Middle frontal gyrus (tissue), 1 donor: ENCODE measurements around the gene SLX4IP.
A peak's percentile ranks its signal among the peaks of the same experiment; 100 is the strongest.

Experiments
- DNase-seq: peaks from one replicate; pipeline ENCODE4 v3.0.0-alpha.2; 2015; ENCODE audit warnings: low spot score; ENCODE audit errors: extremely low spot score

The SLX4IP gene

DNA sequence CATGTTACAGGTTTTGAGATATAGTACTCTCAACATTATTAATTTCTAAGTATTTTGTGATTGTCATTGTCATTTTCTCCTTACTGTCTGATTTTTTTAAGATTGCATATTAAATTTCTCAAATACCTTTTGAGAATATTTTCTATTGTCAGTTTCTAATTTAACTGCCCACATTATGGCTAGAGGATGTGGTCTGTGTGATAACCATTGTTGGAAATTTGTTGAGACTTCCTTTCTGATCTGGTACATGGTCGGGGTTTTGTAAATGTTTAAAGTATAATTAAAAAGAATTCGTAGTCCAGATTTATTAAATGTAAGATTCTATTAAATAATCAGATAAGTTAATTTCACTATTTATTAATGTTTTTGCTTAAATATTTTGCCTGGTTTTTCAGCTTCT lies 60.1 kb downstream of the SLX4IP start:
- DNase-seq = no peak

DNA sequence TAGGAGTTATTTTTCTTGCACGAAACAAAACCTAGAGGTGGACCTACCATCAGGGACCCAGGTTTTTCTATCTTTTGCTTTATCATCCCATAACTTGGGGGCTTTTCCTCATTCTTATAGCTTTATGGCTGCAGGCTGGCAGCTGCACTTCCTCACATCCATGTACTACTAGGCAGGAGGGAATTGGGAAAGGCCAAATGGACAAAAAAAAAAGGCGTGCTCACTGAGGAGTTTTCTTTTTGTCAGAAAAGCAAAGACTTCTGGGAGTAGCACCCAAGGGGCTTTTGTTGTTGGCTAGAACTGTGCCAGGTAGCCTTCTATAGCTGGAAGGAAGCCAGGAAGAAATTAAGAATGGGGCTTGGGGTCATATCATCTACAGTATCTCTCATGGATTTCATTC lies 61.4 kb downstream of the SLX4IP start:
- DNase-seq = no peak

DNA sequence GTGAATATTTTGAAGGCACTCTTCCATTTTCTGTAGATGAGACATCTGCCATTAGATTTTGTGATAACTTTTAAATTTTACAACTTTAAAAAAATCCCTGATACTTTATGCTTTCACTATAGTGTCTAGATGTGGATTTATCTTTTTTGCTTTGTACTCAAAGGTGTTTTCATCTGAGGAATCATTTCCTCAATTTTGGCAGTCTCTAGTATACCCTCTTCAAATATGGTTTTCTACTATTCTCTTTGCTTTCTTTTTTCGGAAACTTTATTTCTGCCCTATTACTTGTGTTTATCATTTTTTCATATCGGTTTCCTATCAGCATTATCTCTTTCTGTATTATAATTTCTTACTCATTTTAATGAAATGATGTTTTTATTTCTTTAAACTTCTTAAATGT lies 62.2 kb downstream of the SLX4IP start:
- DNase-seq = no peak

DNA sequence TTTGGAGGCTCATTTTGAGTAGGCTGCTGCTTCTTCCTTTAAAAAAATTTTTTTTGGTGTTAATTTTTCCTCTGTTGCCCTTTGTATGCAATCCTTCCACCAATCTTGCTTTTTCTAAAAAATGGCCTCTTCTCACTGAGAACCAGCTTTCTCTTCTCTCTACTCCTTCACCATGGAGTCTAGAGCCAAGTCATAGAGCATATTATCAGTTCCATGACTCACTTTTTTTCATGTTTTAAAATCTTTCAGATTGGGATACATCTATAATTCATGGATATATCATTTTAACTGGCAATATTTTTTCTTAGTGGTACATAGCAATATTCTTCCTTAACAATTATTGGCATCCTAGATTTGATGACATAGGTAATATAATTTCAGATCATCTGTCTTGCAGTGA lies 62.7 kb downstream of the SLX4IP start:
- no peak for DNase-seq

DNA sequence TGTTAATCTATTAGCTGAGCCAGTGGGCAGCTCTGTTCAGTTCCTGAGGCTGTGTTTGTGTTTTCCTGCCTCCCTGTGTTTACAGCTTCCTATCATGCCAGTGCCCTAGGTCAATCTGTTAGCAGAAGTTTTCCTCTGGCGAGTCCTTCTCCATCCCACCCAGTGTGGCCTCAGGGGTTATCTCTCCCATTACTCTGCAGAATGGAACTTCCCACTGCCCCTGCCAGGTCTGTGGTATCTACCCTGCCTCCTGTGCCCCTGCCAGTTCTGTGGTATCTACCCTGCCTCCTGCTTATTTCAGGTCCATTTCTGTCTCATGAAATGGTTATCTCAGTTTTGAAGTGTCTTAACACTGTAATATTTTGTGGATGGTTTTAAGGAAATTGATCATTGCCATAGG lies 63.1 kb downstream of the SLX4IP start:
- no peak for DNase-seq

DNA sequence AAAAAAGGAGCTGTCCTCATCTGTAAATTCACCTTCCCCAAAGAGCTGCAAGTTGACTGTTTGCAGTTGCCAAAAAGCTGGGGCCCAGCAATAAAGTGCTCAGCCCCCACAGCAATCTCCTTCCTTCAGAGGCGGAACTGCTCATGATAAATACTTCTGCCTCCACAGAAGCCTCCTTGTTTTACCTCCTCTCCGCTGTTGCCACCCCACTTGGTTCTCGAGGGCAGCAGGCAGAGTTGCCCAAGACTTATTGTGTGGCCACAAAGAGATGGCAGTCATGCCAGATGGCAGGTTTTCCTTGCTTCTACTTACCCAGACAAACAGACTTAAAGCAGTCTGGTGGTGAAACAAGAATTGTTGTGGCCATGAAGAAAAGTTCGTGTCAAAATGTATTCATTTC lies 66.3 kb downstream of the SLX4IP start:
- DNase-seq = peak; percentile 46

DNA sequence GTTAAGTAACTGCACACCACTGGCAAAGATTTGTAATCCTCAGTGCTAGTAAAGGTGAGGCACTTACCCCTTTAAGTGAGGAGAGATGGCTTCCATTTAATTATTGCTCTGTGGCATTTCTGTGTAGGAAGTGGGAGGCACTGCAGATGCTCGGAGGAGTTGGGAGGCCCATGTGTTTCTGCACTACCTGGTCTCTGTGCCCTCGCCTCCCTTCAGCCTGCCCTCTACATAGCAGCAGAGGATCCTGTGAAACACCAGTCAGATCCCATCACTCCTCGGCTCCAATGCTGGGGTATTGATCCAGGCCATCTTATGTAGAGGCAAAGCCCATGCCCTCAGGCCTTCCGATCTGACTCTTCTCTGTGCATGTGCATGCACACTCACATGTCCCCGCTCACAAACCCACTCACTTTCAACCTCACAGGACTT lies 67.0 kb downstream of the SLX4IP start:
- DNase-seq = no peak

DNA sequence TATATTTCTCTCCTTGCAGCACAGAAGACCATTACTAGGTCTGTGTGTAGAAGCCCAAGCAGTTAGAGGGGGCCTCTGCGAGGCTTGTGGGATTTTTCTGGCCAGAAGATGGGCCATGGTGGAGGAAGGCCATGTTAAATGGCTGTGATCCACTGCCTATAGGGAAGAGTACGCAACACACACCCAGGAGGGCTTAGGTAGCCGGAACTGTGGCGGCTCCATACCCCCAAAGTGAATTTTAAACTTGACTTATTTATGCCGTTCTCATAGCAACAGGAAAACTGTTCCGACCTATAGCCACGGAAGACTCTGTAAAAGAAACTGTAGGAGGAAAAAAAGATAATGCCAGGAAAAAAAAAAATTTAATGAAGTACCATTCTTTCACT lies 69.5 kb downstream of the SLX4IP start:
- DNase-seq = no peak

DNA sequence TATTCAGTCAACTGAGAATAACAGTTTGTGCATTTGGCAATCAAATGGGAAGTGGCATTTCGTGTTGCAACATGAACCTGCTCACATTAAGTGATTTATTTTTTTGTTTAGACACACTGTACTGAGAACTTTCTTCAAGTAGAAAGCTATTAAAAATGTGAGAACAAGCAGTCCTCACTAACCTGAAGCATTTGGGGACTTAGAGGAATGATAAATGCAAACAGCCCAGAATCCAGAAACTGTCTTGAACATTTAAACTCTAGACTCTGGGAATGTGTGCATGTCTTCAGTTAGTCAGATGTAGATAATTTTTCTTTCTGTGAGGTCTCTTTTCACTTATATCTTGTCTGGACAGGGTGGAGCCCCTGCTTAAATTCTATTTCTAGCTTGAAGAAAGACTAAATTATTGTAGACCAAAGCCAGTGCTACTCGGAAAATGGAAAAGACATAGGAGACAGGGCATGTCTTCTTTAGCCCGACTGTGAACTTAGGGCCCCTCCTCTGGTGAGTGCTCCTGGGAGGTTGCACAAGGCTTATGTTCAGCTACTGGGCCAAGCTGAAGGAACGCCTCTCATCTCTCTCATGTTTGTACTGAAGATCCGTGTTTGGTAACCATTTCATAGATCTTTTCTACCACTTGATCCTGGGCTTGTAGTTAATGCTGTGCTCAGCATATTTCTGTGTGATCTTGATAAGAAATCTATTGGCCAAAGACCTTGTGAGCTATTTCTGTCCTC lies 70.1 kb downstream of the SLX4IP start:
- DNase-seq = no peak

DNA sequence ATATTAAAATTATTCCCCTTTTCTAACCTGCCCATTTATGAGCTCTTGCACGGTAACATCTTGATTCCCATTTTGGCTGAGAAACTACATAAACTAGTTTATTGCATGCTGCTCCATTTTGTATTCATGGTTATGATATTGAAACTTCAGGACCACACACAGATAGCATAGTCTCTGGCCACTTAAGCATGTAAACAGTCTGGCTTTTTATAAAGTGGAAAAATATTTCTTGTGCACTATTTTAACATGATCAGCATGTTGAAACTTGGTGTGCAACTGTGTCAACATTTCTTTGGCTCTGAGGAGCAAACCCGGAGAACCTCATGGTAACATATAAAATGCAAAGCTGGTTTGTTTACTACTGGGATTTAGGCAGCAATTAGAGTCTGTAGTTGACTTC lies 70.7 kb downstream of the SLX4IP start:
- no peak for DNase-seq

DNA sequence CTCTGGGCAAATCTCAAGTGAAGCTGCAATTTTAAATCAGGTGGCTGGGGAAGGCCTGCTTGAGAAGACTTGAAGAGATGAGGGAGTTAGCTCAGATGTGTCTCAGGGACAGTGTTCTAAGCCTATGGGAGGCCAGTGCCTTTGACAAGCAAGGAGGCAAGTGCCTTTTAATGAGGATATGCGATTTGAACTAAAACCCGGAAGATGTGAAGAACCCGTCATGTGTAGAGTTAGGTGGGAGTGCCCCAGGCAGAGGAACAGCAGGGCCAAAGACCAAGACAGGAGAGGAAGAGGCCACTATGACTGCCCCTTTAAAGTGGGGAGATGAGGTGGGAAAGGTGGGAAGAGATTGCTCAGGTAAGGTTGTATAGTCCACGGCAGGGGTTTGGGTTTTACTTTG lies 71.9 kb downstream of the SLX4IP start:
- DNase-seq = no peak

DNA sequence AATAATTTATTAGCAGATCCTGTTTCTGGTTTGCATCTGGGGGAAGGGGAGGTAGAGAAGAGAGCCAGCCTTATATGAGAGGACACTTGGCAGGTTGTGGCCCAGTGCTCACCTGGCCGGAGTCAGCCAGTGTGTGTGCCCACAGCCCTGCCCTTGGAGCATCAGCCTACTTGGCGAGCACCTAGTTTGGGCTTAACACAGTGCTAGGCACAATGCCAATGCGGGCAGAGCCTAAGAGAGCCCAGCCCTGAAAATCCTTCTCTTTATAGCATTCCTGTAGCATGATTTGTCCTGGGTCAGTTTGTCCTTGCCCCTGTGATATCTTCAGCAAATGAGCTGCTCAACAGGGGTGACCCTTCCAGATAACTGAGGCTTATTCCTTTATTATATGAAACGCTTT lies 73.0 kb downstream of the SLX4IP start:
- no peak for DNase-seq

DNA sequence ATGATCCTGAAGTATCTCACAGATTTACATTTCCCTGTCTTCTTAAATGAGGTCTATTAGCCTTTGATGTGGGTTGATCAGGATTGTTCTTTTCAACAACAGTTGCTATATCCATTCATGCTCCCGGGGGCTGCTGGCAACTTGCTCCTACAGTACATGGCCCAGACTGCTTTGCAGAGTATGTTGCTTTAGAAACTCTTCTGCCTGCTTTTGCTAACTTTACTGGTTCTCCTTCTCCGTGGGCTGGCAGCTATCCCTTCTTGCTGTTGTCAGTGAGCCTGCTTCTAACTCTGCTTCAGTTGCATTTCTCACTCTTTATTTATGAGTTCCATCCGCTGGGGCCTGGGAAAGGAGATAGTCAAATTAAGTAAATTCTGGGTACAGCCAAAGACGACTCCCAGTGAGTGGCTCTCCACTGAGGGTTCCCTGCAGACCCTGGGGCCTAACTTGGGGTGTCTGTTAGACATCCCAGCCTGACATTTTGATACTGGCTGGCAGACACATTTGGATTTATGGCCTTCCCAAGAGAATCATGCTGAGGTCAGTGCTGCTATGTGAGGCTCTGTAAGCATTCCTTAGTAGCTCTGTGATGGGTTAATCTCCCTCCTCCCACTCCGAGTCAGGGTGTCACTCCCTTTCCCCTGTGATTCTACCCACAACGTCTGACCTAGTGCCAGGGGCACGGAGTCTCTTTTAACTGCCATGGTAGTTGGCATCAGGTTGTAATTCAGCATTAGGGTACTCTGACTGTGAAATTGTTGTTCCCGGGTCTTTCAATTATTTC lies 73.6 kb downstream of the SLX4IP start:
- DNase-seq = no peak

DNA sequence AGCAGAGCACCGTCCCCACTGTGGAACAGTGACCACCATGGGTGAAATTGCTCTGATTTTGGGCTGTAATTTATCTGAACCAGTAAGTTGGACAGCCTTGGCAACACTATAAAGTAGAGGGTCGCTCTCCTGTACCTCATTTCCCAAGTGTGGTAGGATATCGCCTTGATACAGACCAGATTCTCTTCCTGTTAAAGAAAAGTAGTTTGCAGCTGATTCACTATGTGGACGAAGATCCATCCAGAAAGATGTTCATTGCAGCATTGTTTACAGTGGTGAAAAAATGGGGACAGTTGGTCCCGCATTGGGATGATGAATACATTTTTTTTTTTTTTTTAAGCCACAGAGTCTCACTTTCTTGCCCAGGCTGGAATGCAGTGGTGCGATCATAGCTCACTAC lies 74.3 kb downstream of the SLX4IP start:
- DNase-seq = no peak

DNA sequence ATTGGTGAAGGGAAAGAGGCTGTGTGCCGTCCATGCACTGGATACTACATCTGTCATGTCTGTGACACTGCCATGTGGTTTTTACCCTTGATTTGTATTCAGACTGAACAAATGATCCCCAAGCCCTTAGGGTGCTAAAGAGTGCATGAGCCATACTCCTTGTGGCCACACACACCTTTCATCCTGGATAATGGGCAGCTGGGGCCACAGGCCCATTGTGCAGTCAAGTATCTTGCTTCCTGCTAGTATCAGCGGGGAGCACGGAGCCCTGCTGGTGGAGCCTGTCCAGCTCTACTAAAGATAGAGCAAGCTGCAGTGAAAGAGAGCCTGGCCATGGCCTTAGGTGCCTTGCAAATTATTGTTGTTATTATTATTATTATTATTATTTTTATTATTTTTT lies 75.1 kb downstream of the SLX4IP start:
- no peak for DNase-seq

DNA sequence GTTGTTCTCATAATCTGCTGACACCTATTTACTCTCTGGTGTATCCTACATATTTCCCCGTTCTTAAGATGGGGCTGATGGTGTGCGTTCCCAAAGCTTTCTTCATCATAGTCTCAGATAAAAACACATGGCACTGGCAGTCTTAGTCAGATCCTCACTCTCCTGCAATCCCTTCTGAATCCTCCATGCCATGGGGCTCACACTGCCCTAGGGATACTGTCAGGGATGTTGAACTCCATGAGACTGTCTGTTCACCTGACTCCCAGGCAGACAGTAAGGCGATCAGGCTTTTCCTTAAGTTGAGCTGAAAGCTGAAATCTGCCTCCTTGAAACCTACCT lies 76.0 kb downstream of the SLX4IP start:
- DNase-seq = no peak

DNA sequence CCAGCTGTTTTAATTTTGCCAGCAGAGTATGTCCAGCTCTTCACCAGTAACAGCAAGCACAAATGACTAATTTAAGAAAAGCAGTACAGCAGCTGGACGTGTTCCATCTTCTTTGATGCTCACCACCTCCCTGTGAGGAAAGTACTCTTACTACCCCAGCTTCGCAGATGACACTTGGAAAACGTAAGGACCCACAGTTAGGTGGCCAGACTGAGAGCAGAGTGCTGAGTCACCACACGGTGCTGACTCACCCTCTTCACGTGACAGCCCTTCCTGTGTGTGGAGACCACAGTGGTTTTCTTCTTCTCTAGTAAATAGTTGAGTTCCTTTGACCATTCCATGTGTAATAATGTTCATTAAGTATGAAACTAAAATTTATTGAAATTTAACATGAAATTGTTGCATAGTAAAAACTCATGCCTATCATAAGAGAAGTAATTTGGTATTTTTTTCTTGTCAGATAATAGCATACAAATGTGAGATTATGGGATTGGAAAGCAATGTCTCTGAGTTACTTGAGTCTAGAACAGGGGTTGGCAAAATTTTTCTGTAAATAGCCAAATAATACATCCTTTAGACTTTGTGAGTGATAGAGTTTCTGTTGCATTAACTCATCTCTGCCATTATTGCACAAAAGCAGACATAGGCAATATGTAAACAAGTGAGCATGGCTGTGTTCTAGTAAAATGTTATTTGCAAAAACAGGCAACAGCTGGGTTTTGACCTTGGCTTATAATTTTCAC lies 76.6 kb downstream of the SLX4IP start:
- peak; percentile 17 for DNase-seq

DNA sequence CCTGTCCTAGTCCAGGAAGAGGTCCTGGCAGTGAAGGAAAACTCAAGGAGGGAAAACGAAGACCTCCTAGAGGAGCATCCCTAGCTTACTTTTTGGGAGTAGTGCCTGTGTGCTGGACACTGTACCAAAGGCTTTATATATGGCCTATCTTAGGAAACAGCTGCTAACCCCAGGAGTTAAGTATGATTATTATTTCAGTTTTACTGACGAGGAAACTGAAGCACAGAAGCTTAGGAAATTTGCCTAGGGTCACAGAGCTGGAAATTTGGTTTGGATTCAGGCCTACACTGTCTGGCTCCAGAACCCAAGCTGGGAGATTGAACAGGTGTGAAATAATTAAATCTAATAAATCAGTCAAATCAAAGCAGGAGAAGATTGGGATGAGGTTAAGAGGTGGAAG lies 78.0 kb downstream of the SLX4IP start:
- DNase-seq = no peak

DNA sequence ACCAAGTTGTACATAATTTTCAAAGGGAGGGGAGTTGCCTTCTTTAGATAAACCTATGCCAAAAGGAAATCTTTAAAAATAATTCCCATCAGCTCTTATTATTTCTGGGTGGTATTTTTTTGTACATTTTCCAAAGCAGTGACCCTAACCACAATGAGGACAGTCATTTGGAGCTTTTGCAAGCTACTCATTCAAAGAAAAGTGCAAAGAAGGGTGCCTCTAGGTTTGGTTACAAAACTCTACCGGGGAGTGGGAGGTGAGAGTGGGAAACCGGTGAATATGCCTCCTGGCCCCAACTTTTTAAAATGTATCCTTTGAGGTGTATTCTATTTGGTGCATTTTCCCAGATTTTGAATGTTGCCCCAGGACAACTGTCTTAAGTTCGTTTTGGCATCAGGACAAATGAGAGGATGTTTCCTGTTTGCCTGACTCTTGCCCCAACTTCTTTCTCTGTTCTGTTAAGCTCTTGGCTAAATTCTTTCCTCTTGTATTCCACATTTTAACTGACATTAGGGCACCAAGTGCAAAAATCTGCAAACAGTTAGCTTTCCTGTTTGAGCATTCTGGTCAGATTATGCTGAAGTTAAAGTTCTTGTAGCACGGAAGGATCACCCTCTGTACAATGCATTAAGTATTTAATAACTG lies 78.9 kb downstream of the SLX4IP start:
- DNase-seq = no peak

DNA sequence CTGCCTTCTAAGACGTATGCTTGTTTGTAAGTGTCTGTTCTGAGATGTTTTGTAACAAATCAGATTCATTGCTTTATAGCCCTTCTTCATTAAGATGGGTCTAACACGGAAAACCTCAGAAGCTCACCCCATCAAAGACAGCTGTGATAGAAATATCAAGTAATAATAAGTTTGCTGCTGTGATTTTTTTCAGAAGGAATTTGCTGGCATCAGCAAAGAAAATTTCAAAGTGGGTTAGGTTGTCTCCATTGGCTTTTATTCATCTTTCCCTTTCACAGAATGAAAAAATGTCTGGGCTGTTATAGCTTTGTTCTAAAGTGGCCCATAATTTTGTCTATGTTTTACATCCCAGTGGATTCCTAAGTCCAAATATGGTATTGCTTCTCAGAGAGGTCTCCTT lies 81.4 kb downstream of the SLX4IP start:
- no peak for DNase-seq

DNA sequence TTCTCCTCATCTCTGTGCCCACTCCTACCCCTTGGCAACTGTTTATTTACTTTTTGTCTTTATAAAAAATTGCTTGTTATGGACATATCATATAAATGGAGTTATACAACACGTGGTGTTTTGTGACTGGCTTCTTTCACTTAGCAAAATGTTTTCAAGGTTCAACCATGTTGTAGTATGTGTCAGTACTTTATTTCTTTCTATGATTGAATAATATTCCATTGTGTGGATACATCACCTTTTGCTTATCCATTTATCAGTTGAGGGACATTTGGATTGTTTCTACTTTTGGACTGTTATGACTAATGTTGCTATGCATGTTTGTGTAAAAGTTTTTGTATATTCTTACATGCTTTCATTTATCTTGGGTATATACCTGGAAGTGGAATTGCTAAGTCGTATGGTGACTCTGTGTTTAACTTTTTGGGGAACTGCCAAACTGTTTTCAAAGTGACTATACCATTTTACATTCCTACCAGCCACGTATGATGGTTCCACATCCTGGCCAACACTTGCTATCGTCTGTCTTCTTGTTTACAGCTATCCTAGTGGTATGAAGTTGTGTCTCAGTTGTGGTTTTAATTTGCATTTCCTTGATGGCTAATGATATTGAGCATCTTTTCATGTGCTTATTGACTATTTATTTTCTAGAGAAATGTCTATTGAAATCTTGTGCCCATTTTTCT lies 84.4 kb downstream of the SLX4IP start:
- no peak for DNase-seq
